Liver (tissue), 3 donors: ENCODE results near the gene PARD3.

Source experiments
- FOXA1 ChIP-seq: IDR thresholded peaks from 2 replicates; pipeline ENCODE4 v1.6.1; 2016; ENCODE audit warnings: antibody characterized with exemption
- JUND ChIP-seq, 2 donors: IDR thresholded peaks; 2 replicates each; pipeline ENCODE4 v1.6.1; 2016; ENCODE audit warnings: antibody characterized with exemption in 2 of 2
- RXRA ChIP-seq, 2 donors: IDR thresholded peaks; 2 replicates each; pipeline ENCODE4 v1.6.1; 2017 to 2018; ENCODE audit warnings: antibody characterized with exemption in 2 of 2, mild to moderate bottlenecking in 1 of 2
- TAF1 ChIP-seq: conservative IDR thresholded peaks from 2 replicates; pipeline ENCODE4 v1.6.1; 2016; ENCODE audit warnings: antibody characterized with exemption, mild to moderate bottlenecking
- YY1 ChIP-seq: IDR thresholded peaks from 2 replicates; pipeline ENCODE4 v1.6.1; 2016; ENCODE audit warnings: antibody characterized with exemption, mild to moderate bottlenecking
- TF ChIP-seq, protein P1 (sequence below): IDR thresholded peaks from 2 replicates; pipeline ENCODE4 v1.6.1; 2016; ENCODE audit warnings: antibody characterized with exemption, mild to moderate bottlenecking
- TF ChIP-seq, protein P2 (sequence below): fragments of 150-350 bp; IDR thresholded peaks from 2 replicates; pipeline ENCODE4 v1.5.1; 2017; ENCODE audit warnings: improper control_type of control experiment, low read depth, low read length; ENCODE audit not compliant: missing input control
- donor health status: healthy.
- donor health status: healthy.

DNA sequence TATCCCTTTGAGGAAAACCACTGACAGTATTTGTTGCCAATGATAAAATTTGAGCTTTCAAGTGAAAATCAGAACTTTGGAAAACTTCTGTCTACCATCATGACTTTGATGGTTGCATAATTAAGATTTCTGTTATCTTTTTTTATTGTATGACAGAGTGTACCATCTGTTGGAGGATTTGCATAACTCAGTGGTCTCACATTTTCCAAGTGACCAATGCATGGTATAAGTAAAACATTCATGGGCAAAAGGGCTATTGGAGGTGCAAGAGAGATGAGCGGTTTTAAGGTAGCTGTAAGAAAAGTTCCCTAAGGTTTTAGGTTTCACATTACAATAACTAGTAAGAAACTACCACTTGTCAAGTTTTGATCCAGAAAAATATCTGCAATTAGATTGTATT lies 625.3 kb downstream of the PARD3 start:
- TF ChIP-seq, protein P1, sequence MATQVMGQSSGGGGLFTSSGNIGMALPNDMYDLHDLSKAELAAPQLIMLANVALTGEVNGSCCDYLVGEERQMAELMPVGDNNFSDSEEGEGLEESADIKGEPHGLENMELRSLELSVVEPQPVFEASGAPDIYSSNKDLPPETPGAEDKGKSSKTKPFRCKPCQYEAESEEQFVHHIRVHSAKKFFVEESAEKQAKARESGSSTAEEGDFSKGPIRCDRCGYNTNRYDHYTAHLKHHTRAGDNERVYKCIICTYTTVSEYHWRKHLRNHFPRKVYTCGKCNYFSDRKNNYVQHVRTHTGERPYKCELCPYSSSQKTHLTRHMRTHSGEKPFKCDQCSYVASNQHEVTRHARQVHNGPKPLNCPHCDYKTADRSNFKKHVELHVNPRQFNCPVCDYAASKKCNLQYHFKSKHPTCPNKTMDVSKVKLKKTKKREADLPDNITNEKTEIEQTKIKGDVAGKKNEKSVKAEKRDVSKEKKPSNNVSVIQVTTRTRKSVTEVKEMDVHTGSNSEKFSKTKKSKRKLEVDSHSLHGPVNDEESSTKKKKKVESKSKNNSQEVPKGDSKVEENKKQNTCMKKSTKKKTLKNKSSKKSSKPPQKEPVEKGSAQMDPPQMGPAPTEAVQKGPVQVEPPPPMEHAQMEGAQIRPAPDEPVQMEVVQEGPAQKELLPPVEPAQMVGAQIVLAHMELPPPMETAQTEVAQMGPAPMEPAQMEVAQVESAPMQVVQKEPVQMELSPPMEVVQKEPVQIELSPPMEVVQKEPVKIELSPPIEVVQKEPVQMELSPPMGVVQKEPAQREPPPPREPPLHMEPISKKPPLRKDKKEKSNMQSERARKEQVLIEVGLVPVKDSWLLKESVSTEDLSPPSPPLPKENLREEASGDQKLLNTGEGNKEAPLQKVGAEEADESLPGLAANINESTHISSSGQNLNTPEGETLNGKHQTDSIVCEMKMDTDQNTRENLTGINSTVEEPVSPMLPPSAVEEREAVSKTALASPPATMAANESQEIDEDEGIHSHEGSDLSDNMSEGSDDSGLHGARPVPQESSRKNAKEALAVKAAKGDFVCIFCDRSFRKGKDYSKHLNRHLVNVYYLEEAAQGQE, result no peak
- TF ChIP-seq TAF1, result no peak
- TF ChIP-seq, protein P2, sequence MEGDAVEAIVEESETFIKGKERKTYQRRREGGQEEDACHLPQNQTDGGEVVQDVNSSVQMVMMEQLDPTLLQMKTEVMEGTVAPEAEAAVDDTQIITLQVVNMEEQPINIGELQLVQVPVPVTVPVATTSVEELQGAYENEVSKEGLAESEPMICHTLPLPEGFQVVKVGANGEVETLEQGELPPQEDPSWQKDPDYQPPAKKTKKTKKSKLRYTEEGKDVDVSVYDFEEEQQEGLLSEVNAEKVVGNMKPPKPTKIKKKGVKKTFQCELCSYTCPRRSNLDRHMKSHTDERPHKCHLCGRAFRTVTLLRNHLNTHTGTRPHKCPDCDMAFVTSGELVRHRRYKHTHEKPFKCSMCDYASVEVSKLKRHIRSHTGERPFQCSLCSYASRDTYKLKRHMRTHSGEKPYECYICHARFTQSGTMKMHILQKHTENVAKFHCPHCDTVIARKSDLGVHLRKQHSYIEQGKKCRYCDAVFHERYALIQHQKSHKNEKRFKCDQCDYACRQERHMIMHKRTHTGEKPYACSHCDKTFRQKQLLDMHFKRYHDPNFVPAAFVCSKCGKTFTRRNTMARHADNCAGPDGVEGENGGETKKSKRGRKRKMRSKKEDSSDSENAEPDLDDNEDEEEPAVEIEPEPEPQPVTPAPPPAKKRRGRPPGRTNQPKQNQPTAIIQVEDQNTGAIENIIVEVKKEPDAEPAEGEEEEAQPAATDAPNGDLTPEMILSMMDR, result no peak
- no peak for TF ChIP-seq YY1
- no peak for TF ChIP-seq RXRA (IDR thresholded peaks at IDR 0.05)
- TF ChIP-seq JUND (IDR thresholded peaks at IDR 0.05), result no peak
- no peak for TF ChIP-seq FOXA1
